ENCODE measurements around the gene VARS1.

Gene VARS1

DNA sequence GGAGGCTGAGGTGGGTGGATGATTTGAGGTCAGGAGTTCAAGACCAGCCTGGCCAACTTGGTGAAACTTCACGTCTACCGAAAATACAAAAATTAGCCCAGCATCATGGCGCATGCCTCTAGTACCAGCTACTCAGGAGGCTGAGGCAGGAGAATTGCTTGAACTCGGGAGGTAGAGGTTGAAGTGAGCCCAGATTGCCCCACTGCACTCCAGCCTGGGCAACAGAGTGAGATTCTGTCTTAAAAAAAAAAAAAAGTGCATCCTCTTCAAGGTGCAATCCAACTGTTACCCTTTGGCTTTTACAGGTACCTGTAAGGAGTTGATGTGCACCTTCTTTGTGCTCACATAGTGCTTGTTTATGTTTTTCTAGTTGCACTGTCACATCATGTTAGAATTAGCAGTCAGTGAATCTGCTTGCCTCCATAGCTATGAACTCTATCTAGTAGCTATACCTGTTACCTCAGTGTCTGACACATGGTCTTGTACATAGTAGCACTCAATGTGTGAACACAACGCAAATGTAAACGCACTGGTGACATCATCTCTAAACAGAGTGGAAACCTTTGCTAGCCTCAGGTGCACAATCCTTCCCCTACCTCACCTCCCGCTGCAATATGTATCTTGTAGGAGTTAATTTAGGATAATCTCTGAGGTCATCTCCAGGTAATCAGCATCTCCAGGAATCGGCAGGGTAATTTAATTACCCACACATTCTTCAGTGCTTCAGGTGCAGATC lies 46.1 kb downstream of the VARS1 start:
- H3K36me3 ChIP-seq (ENCODE audit: control insufficient read depth in 1 of 2, insufficient read depth in 2 of 2, low read length in 2 of 2) = no peaks in the 10 kb centered on the region
- H3K4me3 ChIP-seq (ENCODE audit: low read depth in 1 of 2, low read length in 2 of 2) = no peak overlapping the region
- H3K9me3 ChIP-seq (ENCODE audit: control insufficient read depth in 1 of 2, low read length in 2 of 2) = no peaks in the 10 kb centered on the region
- no peak overlapping the region for H3K27ac ChIP-seq (ENCODE audit: low read length)
- no peaks in the 10 kb centered on the region for H3K27me3 ChIP-seq (ENCODE audit: low read depth, low read length)
- no peaks in the 10 kb centered on the region for H3K4me1 ChIP-seq (ENCODE audit: control insufficient read depth in 1 of 2, insufficient read depth in 2 of 2, low read length in 2 of 2)

Data from muscle layer of duodenum (tissue), 2 donors.